ENCODE data around the gene ASPSCR1. TPM values are rescaled to one million over a fixed set of nuclear protein-coding genes. Genes with fewer than 3 reads are reported as not detected.
A peak's percentile ranks its signal among the peaks of the same experiment; 100 is the strongest.

ASPSCR1 gene
- total and polyA plus RNA-seq, 9 of the 15 experiments (the other 6 are each of a cell fraction or from before 2014, with no cell fraction given) = 0.90 to 36.9 (median 11.6) TPM

- TF ChIP-seq CHAMP1 (IDR thresholded peaks at IDR 0.05) = no peak
- TF ChIP-seq GABPB2 (CRISPR knock-in tag; conservative IDR thresholded peaks at IDR 0.05) = no peak
- no peak for TF ChIP-seq ZNF133 (CRISPR knock-in tag; IDR thresholded peaks at IDR 0.05)
- no peak for TF ChIP-seq HDGF (IDR thresholded peaks at IDR 0.05)
- TF ChIP-seq ZNF12 (CRISPR knock-in tag; IDR thresholded peaks at IDR 0.05) = no peak
- TF ChIP-seq ZNF445 (CRISPR knock-in tag; IDR thresholded peaks at IDR 0.05; ENCODE audit: low read depth) = no peak
- no peak for TF ChIP-seq ZNF347 (CRISPR knock-in tag; IDR thresholded peaks at IDR 0.05; ENCODE audit: low read depth)
- no peak for TF ChIP-seq ID3 (CRISPR knock-in tag; IDR thresholded peaks at IDR 0.05)
- peak; percentile 62 for TF ChIP-seq ID3 (tag; IDR thresholded peaks at IDR 0.05)
- TF ChIP-seq EHMT2 (IDR thresholded peaks at IDR 0.05) = no peak
- no peak for TF ChIP-seq HMGN3 (IDR thresholded peaks at IDR 0.05; ENCODE audit: borderline replicate concordance, extremely low read depth, insufficient read length, low read depth, low read length)
- TF ChIP-seq ZNF507 (tag; conservative IDR thresholded peaks at IDR 0.05) = no peak
- peak; percentile 93; the same call in 1 of the 2 replicates for TF ChIP-seq KAT7 (CRISPR knock-in tag; IDR thresholded peaks at IDR 0.05; ENCODE audit: borderline replicate concordance)
- no peak for TF ChIP-seq ZNF584 (CRISPR knock-in tag; IDR thresholded peaks at IDR 0.05; ENCODE audit: low read depth)
- TF ChIP-seq ZBTB49 (CRISPR knock-in tag; IDR thresholded peaks at IDR 0.05; ENCODE audit: borderline replicate concordance) = 0 out of 2 replicates have a peak, but pooled peaks have one; percentile 63
- no peak for TF ChIP-seq PHB2 (IDR thresholded peaks at IDR 0.05; ENCODE audit: low read depth)
- TF ChIP-seq, protein P1, sequence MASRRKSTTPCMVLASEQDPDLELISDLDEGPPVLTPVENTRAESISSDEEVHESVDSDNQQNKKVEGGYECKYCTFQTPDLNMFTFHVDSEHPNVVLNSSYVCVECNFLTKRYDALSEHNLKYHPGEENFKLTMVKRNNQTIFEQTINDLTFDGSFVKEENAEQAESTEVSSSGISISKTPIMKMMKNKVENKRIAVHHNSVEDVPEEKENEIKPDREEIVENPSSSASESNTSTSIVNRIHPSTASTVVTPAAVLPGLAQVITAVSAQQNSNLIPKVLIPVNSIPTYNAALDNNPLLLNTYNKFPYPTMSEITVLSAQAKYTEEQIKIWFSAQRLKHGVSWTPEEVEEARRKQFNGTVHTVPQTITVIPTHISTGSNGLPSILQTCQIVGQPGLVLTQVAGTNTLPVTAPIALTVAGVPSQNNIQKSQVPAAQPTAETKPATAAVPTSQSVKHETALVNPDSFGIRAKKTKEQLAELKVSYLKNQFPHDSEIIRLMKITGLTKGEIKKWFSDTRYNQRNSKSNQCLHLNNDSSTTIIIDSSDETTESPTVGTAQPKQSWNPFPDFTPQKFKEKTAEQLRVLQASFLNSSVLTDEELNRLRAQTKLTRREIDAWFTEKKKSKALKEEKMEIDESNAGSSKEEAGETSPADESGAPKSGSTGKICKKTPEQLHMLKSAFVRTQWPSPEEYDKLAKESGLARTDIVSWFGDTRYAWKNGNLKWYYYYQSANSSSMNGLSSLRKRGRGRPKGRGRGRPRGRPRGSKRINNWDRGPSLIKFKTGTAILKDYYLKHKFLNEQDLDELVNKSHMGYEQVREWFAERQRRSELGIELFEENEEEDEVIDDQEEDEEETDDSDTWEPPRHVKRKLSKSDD (conservative IDR thresholded peaks at IDR 0.05; ENCODE audit: low read length) = no peak
- 0 out of 2 replicates have a peak, but pooled peaks have one; percentile 28 for TF ChIP-seq TOE1 (IDR thresholded peaks at IDR 0.05; ENCODE audit: borderline replicate concordance)
- no peak for TF ChIP-seq TOE1 (CRISPR knock-in tag; IDR thresholded peaks at IDR 0.05; ENCODE audit: borderline replicate concordance, low read depth)
- no peak for TF ChIP-seq PHB (CRISPR knock-in tag; IDR thresholded peaks at IDR 0.05)
These were observed 858 bp upstream of the ASPSCR1 start (continued) for GRCh38 chr17:81976332-81977210.

Measured in K562 (cell line).